HG02642 (cell line): Measurements from ENCODE around the gene HBD.
"Not testable (repeated sequence)": the region's sequence is repeated elsewhere in the genome, so short reads cannot be mapped to it uniquely, and the experiment has no call there.

ENCODE experiments used
- ATAC-seq: cut with Tn5 transposase; IDR thresholded peaks from one replicate; pipeline ENCODE4 v1.9.1; 2021; ENCODE audit warnings: mild to moderate bottlenecking; ENCODE audit not compliant: unreplicated experiment, poor library complexity

HBD gene

GRCh38 chr11:5254023-5254422 is 19.7 kb upstream of the HBD start:
- ATAC-seq = not testable (repeated sequence)

GRCh38 chr11:5253440-5253839 is 19.2 kb upstream of the HBD start:
- ATAC-seq = not testable (repeated sequence)

- no peak for ATAC-seq
Measured at GRCh38 chr11:5252919-5253265, 18.6 kb upstream of the HBD start.

- ATAC-seq = no peak
Measured at GRCh38 chr11:5252192-5252918, 18.1 kb upstream of the HBD start.

GRCh38 chr11:5251746-5252145 is 17.5 kb upstream of the HBD start:
- no peak for ATAC-seq

- no peak for ATAC-seq
Measured at GRCh38 chr11:5250543-5251204, 16.4 kb upstream of the HBD start.

- not testable (repeated sequence) for ATAC-seq
Measured at GRCh38 chr11:5249807-5250396, 15.6 kb upstream of the HBD start, which contains the start of gene HBG1. TSS of gene HBG1 (minus strand) at chr11:5249857. CDS start at chr11:5249804, 53 bp downstream.

- ATAC-seq = not testable (repeated sequence)
Measured at GRCh38 chr11:5248498-5248897, 14.2 kb upstream of the HBD start.

GRCh38 chr11:5247472-5248192 is 13.3 kb upstream of the HBD start:
- ATAC-seq = no peak

GRCh38 chr11:5246772-5247471 is 12.6 kb upstream of the HBD start:
- no peak for ATAC-seq

GRCh38 chr11:5245155-5245554 is 10.9 kb upstream of the HBD start:
- no peak for ATAC-seq

GRCh38 chr11:5243816-5244180 is 9.5 kb upstream of the HBD start:
- no peak for ATAC-seq

- ATAC-seq = no peak
Measured at GRCh38 chr11:5242933-5243815, 8.9 kb upstream of the HBD start.

- ATAC-seq = no peak
Measured at GRCh38 chr11:5242208-5242607, 7.9 kb upstream of the HBD start.

- ATAC-seq = no peak
Measured at GRCh38 chr11:5241458-5241857, 7.2 kb upstream of the HBD start.

GRCh38 chr11:5240458-5240857 is 6.2 kb upstream of the HBD start:
- ATAC-seq = no peak

- no peak for ATAC-seq
Measured at GRCh38 chr11:5240056-5240455, 5.8 kb upstream of the HBD start.

- ATAC-seq = no peak
Measured at GRCh38 chr11:5239046-5239445, 4.8 kb upstream of the HBD start.

GRCh38 chr11:5238486-5238885 is 4.2 kb upstream of the HBD start:
- ATAC-seq = no peak
